Activated T-cell treated with anti-CD3 and anti-CD28 coated beads for 48 hours (primary cell): ENCODE results near the gene S100A4.
"Not testable (repeated sequence)": the region's sequence is repeated elsewhere in the genome, so short reads cannot be mapped to it uniquely, and the experiment has no call there.

Experiments used
- DNase-seq: peaks from one replicate; pipeline ENCODE4 v3.0.0-alpha.2; 2020; ENCODE audit warnings: low read depth

Gene S100A4

DNA sequence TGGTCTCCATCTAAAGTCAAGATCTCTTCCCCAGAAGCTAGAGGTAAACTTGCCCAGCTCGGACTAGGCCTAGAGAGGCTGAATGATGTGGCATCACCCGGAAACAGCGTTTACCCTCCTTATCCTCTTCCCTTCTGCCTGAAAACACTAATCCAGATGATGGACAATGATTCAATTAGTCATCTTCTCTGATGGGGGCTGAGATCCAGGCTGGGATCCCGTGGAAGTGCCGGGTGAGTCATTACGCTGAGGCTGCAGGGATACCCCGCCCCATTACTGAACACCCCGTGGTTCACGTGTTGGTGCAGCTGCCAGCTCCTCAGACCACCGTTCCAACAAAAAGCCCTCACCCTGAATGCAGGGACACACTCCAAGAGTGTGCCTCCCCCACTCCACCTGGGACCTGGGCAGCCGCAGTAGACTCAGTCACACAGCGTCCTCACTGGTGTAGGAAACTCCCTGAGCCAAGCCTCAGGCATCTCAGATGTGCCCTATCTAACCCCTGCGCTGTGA lies 11.9 kb downstream of the S100A4 start:
- DNase-seq, result no peak

DNA sequence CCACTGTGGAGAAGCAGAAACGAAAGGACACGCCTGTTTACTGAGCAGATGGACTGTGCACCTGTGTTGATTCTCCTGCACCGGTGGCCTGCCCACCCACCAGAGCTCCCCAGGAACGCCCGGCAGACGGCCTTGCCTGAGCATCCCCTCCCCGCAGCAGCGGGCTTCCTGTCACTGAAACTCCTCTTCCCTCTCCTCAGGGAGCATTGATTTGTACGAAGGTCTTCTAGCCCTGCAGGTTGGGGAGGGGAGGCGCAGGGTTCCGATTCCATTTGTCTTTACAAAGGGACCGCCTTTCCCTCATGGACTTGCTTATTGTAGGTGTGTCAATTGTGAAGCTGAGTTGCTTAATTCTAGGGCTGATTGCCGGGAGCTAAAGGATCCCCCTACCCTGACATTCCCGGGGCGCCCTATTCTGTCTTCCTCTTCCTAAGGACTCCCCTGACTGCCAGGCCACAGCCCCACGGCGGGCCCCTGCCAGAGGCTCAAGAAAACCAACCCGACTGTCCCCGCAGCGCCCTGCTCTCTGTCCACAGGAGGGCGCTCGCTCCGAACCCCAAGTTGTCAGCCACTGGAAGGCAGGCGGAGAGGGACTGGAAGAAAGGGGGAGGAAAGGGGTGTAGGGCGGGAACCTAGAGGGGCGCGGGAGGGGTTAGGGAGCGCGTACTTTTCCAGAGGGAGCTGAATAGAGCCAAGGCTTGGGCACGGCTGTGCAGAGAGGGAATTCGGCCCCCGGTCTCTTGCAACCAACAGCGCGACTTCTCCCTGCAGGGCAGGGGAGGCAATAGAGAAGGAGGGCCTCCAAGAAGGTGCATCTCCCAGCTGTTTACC lies 12.6 kb downstream of the S100A4 start:
- peak; percentile 79 for DNase-seq

DNA sequence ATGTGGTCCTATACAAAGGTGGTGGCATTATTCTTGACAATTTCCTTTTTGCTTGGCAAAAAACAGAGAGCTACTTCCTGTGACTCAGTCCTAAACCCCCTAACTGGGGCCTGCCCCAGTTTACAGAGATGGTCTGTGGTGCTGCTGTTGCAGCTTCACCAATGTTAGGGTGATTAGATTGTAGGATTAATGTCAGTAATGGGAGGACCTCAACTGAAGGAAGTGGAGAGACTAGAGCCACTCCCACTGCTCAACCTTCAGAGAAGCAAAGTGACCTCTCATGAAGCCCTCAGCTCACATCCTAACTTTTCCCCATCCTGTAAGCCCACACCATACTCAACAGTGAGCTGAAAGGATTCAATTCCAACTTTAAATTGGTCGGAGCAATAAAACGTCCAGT lies 13.4 kb downstream of the S100A4 start:
- no peak for DNase-seq

DNA sequence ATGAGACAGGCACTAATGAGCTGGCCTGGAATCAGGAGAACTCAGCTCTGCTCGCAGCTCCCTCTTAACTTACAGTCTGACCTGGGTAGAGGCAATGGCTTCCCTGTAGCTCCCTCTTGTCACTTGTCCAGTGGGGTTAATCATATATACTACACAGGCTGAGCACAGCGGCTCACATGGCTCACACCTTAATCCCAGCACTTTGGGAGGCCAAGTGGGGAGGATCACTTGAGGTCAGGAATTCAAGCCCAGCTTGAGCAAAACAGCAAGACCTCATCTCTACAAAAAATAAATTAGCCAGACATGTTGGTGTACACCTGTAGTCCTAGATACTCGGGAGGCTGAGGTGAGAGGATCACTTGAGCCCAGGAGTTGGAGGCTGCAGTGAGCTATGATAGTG lies 14.0 kb downstream of the S100A4 start:
- no peak for DNase-seq

DNA sequence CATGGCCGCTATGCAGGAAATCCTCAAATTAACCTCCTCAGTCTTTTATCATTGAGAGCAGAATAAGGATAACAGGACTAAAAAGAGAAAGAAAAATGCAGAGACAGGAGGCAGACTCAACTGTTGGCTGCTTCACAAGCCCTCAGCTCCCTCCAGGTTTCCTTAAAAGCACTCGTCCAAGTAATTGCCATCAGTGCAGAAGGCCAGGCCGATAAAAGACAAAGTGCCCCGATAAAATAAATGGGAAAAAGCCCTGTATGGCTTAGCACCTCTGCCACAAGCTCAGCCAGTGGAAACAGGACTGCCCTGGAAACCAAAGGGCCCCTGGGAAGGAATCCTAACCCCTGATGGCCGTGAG lies 17.9 kb downstream of the S100A4 start:
- DNase-seq, result no peak

DNA sequence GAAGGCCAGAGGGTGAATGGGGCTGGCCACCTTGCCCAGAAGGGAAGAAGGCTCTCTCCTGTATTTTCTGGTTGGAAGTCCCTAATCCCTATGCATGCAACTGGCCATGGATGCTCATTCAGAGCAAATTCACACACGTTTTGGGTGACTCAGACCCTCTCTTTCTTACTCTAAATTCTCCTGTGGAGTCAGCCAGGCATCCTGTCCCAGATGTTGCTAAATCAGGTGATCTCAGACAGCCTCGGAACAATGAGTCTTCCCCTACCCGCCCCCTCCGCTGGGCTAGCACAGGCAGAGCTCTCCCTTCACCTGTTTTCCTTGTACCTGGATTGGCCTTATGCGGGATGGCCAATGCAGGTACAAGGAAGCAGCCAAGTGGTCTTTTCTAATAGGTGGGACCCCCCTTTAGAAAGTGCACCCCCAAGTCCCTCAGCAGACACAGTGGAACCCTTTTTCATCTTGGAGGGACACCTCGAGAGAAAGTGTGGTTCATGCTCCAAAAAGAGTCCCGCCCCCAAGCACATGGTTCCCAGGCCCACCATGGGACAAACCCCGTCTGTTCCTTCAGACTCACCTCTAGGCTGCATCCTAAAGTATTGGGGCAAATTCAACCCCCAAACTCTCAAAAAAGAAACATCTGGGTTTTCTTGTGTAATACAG lies 18.5 kb downstream of the S100A4 start:
- no peak for DNase-seq

DNA sequence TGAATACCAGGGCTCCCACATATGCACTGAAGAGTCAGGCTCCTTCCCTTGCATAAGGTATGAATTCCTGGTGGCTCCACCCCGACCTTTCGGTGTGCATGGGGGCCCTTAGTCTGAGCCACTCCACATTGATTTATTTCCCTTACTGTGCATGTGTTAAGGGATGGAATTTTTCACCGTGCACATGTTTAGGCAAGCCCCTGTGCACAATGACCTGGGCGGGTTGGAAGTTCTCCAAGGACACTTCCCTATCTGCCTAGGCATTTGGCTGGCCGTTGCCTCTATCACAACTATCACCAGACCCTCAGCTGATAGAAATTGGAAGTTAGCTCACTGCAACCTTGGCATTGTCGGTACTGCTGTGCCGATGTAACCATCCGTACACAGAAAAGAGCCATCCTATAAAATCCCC lies 19.5 kb downstream of the S100A4 start:
- no peak for DNase-seq

DNA sequence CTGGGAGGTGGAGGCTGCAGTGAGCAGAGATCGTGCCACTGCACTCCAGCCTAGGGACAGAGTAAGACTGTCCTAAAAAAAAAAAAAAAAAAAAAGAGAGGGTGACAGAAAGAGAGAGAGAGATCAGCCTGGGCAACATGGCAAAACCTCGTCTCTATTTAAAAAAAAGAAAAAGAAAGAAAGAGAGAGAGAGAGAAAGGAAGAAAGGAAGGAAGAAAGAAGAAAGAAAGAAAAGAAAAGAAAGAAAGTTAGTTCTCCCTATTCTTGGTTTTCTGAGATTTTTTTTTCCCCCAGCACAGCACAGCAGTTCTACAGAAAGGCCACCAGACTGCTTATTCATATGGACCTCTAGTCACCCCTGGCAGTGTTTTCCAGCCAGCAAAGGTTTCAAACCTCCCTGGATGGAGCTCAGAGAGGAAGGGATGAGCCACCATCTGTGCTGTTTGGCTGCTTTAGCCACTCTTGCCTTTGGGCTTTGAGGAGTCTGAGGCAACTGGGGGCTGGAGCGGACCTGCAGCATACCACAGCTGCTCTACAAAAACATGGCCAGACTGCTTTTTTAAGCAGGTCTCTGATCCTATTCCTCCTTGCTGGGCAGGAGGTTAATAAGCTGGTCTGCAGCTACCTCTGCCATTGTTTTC lies 20.4 kb downstream of the S100A4 start:
- DNase-seq, result no peak

DNA sequence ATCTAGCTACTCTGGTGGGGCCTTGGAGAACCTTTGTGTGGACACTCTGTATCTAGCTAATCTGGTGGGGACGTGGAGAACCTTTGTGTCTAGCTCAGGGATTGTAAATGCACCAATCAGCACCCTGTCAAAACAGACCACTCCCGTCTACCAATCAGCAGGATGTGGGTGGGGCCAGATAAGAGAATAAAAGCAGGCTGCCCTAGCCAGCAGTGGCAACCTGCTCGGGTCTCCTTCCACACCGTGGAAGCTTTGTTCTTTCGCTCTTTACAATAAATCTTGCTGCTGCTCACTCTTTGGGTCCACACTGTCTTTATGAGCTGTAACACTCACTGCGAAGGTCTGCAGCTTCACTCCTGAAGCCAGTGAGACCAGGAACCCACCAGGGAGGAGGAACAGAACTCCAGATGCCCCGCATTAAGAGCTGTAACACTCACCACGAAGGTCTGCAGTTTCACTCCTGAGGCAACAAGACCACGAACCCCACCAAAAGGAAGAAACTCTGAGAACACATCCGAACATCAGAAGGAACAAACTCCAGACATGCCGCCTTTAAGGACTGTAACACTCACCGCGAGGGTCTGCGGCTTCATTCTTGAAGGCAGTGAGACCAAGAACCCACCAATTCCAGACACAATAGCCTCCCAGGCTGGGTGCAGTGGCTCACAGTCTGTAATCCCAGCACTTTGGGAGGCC lies 23.1 kb downstream of the S100A4 start:
- not testable (repeated sequence) for DNase-seq

DNA sequence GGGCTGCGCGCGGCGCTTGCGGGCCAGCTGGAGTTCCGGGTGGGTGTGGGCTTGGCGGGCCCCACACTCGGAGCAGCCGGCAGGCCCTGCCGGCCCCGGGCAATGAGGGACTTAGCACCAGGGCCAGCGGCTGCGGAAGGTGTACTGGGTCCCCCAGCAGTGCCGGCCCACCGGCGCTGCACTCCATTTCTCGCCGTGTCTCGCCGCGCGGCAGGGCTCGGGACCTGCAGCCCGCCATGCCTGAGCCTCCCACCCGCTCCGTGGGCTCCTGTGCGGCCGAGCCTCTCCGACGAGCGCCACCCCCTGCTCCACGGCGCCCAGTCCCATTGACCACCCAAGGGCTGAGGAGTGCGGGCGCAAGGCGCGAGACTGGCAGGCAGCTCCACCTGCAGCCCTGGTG lies 23.8 kb downstream of the S100A4 start:
- DNase-seq, result not testable (repeated sequence)

DNA sequence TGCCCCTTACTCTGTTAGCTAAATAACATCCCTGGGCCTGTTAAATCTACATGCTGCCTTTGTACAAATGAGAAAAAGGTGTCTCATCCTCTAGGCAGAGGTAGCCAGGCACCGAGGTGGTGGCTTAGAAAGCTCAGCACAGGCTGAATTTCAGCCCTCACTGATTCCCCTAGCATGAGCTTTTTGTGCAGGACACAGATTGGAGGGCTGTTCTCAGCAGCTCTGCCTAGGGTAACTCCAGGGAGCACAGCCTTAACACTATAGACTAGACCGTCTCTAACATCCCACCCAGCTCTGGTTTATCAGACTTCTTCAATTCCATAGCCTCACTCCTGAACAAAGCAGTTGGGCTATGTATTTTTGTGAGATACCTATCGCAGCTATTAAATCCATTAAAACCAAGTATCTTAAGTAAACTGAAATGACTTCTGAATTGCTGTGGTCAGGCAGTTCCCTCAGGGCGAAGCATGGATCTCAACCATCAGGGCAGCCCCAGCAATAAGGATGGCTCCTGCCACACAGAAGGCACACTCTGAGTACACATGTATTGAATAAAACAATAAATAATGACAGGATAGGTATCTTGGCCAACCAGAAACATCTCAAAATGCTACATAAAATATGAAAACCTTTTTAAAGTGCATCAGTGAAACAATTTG lies 24.7 kb downstream of the S100A4 start:
- no peak for DNase-seq

DNA sequence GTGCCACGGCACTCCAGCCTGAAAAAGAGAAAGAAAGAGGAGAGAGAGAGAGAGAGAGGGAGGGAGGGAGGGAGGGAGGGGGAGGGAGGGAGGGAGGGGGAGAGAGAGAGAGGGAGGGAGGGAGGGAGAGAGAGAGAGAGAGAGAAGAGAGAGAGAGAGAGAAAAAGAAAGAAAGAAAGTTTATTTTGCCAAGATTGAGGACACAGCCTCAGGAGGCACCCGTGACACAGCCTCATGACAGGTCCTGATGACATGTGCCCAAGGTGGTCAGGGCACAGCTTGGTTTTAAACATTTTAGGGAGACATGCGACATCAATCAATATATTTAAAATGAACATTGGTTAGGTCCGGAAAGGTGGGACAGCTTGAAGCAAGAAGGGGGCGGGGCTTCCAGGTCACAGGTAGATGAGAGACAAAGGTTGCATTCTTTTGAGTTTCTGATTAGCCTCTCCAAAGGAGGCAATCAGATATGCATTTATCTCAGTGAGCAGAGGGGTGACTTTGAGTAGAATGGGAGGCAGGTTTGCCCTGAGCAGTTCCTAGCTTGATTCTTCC lies 25.4 kb downstream of the S100A4 start:
- not testable (repeated sequence) for DNase-seq

DNA sequence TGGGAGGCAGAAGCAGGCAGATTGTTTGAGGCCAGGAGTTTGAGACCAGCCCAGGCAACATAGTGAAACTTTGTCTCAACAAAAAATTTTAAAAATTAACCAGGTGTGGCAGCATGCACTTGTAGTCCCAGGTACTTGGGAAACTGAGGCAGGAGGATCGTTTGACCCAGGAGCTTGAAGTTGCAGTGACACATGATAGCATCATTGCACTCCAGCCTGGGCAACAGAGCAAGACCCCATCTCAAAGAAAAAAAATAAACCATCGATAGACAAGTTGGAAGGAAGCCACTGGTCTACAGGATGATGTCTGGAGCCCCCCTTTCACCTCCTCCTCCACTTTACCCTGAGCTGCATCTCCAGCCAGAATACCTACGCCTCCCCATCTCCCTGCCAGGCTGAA lies 26.4 kb downstream of the S100A4 start:
- no peak for DNase-seq

DNA sequence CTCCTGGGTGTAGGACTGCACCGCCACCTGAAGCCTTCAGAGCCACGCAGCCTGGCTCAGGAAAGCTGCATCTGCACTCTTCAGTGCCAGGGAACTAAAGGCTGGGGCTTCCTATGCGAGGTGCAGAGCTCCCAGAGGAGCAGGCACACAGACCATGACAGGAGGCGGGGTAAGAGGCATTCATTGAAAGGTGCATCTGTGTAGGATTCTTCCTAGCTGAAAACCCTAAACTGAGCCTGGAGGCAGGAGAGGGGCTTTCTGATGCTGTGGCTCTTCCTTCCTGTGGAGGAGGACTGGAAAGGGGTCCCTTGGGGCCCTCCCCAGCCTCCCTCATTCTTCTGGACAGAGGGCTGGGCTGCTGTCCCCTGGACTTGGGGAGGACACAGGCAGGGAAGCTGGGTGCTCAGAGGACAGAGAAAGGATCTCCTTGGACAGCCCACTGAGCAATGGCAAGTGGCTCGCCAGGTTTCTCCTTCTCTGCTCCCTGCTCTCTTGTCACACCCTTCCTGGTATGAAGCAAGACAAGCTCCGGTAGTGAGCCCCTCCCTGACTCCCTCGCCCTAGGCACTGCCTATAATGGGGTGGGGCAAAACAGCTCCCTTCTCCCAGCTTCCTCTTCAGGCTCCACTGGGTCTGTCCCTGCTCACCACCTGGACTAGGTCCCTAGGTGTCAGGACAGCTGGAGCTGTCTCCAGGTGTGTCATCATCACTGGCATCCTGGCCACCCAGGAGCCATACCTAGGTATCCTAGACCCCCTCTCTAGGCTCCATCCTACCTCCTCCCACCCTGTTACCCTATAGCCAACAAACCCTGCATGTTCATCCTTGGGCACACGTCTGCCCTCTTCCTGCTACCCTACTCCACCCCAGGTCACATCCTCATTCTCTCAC lies 29.9 kb downstream of the S100A4 start:
- no peak for DNase-seq

DNA sequence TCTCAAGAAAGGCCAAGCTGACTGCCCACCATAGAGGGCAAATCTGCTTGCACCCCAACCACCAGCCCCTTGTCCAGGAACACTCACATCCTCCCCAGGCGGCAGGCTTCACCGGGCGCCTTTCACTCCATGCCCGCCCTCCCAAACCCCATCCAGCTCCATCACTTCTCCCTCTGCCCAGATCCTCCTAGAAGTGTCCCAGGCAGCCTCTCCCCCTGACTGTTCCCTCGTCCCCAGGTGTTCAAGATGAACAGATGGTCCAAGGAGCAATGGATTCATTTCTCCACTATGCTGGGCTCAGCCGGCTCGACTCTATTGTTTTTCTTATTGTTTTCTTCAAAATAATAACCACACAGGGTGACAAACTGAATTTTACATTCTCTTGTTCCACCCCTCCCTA lies 31.9 kb downstream of the S100A4 start:
- DNase-seq, result no peak

DNA sequence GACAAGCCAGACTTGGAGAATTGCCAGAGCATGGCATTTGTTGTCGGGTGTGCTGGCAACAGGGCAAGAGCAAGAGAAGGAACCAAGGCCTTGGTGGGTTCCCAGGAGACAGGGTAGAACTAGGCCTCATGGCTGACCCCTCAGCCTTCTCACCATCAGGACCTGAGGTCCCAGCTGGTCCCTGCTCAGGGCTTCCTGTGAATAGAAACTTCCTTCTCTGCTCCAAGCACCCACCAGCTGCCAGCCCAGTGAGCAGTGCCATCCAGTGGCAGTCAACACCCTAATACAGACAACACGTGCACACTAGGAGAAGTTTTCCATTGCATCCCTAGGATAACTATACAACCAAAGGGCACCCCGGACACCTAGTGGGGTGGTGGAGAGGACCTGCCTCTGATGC lies 32.6 kb downstream of the S100A4 start:
- no peak for DNase-seq

DNA sequence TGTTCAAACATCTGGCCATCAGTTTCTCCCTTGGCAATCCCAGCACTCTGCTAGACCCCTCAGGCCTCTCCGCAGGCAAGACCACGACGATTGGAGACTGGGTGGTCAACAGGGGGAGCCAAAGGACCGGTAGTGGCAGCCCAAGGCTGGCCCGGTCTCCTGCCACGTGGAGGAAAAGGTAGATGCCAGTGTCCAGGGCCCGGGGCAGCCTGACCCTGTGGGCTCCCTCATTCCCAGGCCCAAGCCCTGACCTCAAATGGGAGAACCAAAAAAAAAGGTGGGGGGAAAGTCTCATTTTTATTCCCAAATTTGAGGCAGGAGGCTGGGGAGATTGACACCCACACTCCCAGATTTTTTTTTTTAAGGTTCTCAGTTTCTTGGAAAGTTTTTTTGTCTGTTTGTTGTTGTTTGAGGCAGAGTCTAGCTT lies 34.6 kb downstream of the S100A4 start:
- peak; percentile 74 for DNase-seq

DNA sequence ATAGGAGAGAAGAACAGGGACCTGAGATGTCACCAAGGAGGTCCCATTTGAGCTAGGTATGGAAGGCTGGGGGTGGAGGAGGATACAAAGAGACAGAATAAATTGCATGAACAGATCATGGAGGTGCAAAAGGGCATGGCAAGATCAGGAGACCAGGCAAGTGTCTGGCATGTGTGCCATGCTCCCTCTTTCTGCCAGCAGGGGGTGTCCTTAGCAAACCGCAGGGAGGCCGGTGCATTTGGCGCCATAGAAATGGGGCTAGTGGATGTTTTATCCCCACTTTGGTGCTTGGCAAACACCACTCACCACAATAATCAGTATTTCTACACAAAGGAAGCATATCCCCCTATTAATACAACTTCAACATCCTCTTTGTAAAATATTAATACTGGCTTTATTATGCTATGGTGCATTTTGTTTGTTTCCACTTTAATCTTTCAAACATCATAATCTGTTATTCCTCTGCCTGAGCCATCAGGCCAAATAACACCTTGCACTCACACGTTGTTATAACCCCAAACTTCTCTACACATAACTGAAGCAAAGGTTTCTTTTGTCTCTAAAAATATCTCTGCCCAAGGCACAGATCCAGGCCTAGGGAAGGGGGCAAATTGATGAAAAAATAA lies 35.8 kb downstream of the S100A4 start:
- peak; percentile 60 for DNase-seq

DNA sequence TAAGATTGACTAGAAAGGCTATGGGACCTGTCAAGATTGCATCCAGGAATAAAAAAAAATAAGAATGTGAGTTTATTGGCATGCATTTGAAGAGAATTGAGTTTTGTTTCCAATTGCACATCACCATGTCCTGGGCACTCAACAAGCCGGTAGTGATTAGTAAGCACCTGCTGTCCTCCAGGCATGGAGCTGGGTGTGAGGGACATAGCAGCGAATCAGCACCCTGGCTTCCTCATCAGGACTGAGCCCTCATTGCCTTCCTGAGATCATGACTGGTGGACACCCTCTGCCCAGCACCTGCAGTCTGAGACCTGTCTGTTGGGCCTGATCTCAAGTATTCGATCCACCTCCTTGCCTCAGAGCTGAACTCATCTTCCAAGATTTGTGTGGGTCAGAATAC lies 36.6 kb downstream of the S100A4 start:
- DNase-seq, result no peak
